NCI-H82 treated with DMSO at 0.1 percent for 48 hours (cell line): ENCODE measurements around the gene NPFF.
A peak's percentile ranks its signal among the peaks of the same experiment; 100 is the strongest.
"Not testable (repeated sequence)": the region's sequence is repeated elsewhere in the genome, so short reads cannot be mapped to it uniquely, and the experiment has no call there.

Experiments used
- DNase-seq: peaks from one replicate; lab custom pipeline; 2025; ENCODE audit not compliant: unreplicated experiment; lab: John Stamatoyannopoulos, UW

Gene NPFF

GRCh38 chr12:53506881-53507602, at the start of gene NPFF:
TSS of gene NPFF (minus strand) at chr12:53507484. CDS start at chr12:53507474, 10 bp downstream.
- DNase-seq = no peak

GRCh38 chr12:53552361-53553327, 45.4 kb upstream of the NPFF start:
- DNase-seq = no peak

- no peak for DNase-seq
Observed at GRCh38 chr12:53551889-53552291, 44.6 kb upstream of the NPFF start.

- no peak for DNase-seq
Observed at GRCh38 chr12:53550595-53550994, 43.3 kb upstream of the NPFF start.

GRCh38 chr12:53550131-53550530, 42.8 kb upstream of the NPFF start:
- DNase-seq = not testable (repeated sequence)

- DNase-seq = not testable (repeated sequence)
Observed at GRCh38 chr12:53548354-53548753, 41.1 kb upstream of the NPFF start.

- peak; percentile 58 for DNase-seq
Observed at GRCh38 chr12:53543539-53543938, 36.3 kb upstream of the NPFF start.

GRCh38 chr12:53539526-53539925, 32.2 kb upstream of the NPFF start:
- DNase-seq = no peak

GRCh38 chr12:53538209-53538689, 31.0 kb upstream of the NPFF start:
- DNase-seq = no peak

GRCh38 chr12:53536962-53537361, 29.7 kb upstream of the NPFF start:
- no peak for DNase-seq

- no peak for DNase-seq
Observed at GRCh38 chr12:53533471-53533870, 26.2 kb upstream of the NPFF start.

GRCh38 chr12:53532524-53533445, 25.5 kb upstream of the NPFF start:
- no peak for DNase-seq

- no peak for DNase-seq
Observed at GRCh38 chr12:53532021-53532420, 24.7 kb upstream of the NPFF start.

- DNase-seq = no peak
Observed at GRCh38 chr12:53530920-53531319, 23.6 kb upstream of the NPFF start.

- peak; percentile 16 for DNase-seq
Observed at GRCh38 chr12:53530061-53530460, 22.8 kb upstream of the NPFF start.

- DNase-seq = no peak
Observed at GRCh38 chr12:53524476-53524875, 17.2 kb upstream of the NPFF start.

GRCh38 chr12:53523131-53523530, 15.8 kb upstream of the NPFF start:
- DNase-seq = no peak

- no peak for DNase-seq
Observed at GRCh38 chr12:53518381-53518780, 11.1 kb upstream of the NPFF start.

GRCh38 chr12:53516758-53517455, 9.6 kb upstream of the NPFF start:
- DNase-seq = no peak

GRCh38 chr12:53515291-53515680, 8.0 kb upstream of the NPFF start:
- no peak for DNase-seq
